Endodermal cell (in vitro differentiated cells): ENCODE data around the gene ACVR2A. TPM values are rescaled to one million over a fixed set of nuclear protein-coding genes. Genes with fewer than 3 reads are reported as not detected.

Experiments used
- DNase-seq: peaks from one replicate; pipeline ENCODE4 v3.0.0-alpha.2; 2017
- H3K27ac ChIP-seq: 2 replicates; pipeline ENCODE4 v1.5.1; 2013; ENCODE audit warnings: mild to moderate bottlenecking, low read depth, low read length, moderate library complexity
- H3K27me3 ChIP-seq: 2 replicates; pipeline ENCODE4 v1.6.1; 2013; ENCODE audit warnings: mild to moderate bottlenecking, low read length, moderate library complexity; ENCODE audit not compliant: insufficient read depth, control insufficient read depth, poor library complexity, severe bottlenecking
- H3K36me3 ChIP-seq: 2 replicates; pipeline ENCODE4 v1.7.0; 2013; ENCODE audit warnings: mild to moderate bottlenecking, low read length, moderate library complexity; ENCODE audit not compliant: control insufficient read depth, insufficient read depth
- H3K4me1 ChIP-seq: one replicate; pipeline ENCODE4 v1.7.0; 2013; ENCODE audit warnings: low read length; ENCODE audit not compliant: control insufficient read depth, insufficient read depth
- H3K4me3 ChIP-seq: 2 replicates; pipeline ENCODE4 v1.5.1; 2013; ENCODE audit warnings: mild to moderate bottlenecking, low read length, moderate library complexity
- H3K9ac ChIP-seq: 2 replicates; pipeline ENCODE4 v1.6.1; 2013; ENCODE audit warnings: mild to moderate bottlenecking, low read length, moderate library complexity; ENCODE audit not compliant: poor library complexity, severe bottlenecking; ENCODE audit errors: extremely low read depth
- H3K9me3 ChIP-seq: 2 replicates; pipeline ENCODE4 v1.6.1; 2013; ENCODE audit warnings: mild to moderate bottlenecking, low read length, moderate library complexity; ENCODE audit not compliant: control insufficient read depth
- H3K27ac Mint-ChIP-seq: 2 replicates; pipeline ENCODE4 v1.8.0; 2020; ENCODE audit warnings: mixed read lengths
- H3K27me3 Mint-ChIP-seq: 2 replicates; pipeline ENCODE4 v1.8.0; 2021; ENCODE audit warnings: mild to moderate bottlenecking, mixed read lengths; ENCODE audit not compliant: insufficient read depth
- H3K36me3 Mint-ChIP-seq: 2 replicates; pipeline ENCODE4 v1.8.0; 2020; ENCODE audit warnings: low read depth, mixed read lengths
- H3K4me1 Mint-ChIP-seq: 2 replicates; pipeline ENCODE4 v1.8.0; 2020; ENCODE audit warnings: mixed read lengths
- H3K4me3 Mint-ChIP-seq: 2 replicates; pipeline ENCODE4 v1.8.0; 2020; ENCODE audit warnings: mild to moderate bottlenecking, moderate library complexity, mixed read lengths
- H3K9me3 Mint-ChIP-seq: 2 replicates; pipeline ENCODE4 v1.8.0; 2020; ENCODE audit warnings: mild to moderate bottlenecking, mixed read lengths
- CTCF ChIP-seq: fragments of 200-600 bp; sonication (generic); conservative IDR thresholded peaks from 2 replicates; pipeline ENCODE4 v1.5.0; 2021; ENCODE audit warnings: antibody characterized with exemption, mild to moderate bottlenecking
- WGBS, 2 experiments: methylation state at CpG; one replicate each; pipeline versions ENCODE4 v1.1.5 to v1.1.7; 2013; ENCODE audit warnings: missing lambda C conversion rate in 2 of 2, mixed read lengths in 1 of 2; ENCODE audit not compliant: insufficient coverage in 1 of 2, insufficient read length in 1 of 2; 5-methylcytosine and 5-hydroxymethylcytosine counted together
- long read RNA-seq, 4 experiments: library from polyadenylated mRNA in 2 of 4; library from RNA in 1 of 4; library from capped mRNA in 1 of 4; stranded (forward) in 3 of 4; unstranded in 1 of 4; transcript quantifications; one replicate each; pipeline ENCODE4 v2.0.0, GENCODE V29; 2020 to 2021; ENCODE audit warnings: inconsistent platforms in 1 of 4
- polyA plus RNA-seq, 2 experiments: library from polyadenylated mRNA; stranded (reverse); fragments of 50-300 nt; gene quantifications; one replicate each; pipeline ENCODE4 v1.2.3, GENCODE V29; 2013
- total RNA-seq, 2 donors: library from RNA; stranded (reverse); fragmentation: NEBNext Ultra II Directional in 1 of 2; extraction: Animal tissue kit (Norgen Biotek cat#: 25700) in 1 of 2; gene quantifications; 2 replicates in 1 of 2; 3 replicates in 1 of 2; pipeline ENCODE4 v1.2.1, GENCODE V29; 2021

Gene ACVR2A
- 10 to 100 TPM; 19.9 to 24.1 TPM for total RNA-seq
- 24.6 TPM for polyA plus RNA-seq (2013, experiment 1 of 2)
- 17.5 TPM for polyA plus RNA-seq (2013, experiment 2 of 2)
- long read RNA-seq, experiment 1, partial matches to known transcripts, result 0 of 3 reads
- long read RNA-seq, experiment 1, other reads (novel, unspliced or antisense), result 3 of 3 reads
- long read RNA-seq, experiment 2, full-length matches to known transcripts, result 9 of 21 reads
- long read RNA-seq, experiment 2, partial matches to known transcripts, result 3 of 21 reads
- long read RNA-seq, experiment 2, other reads (novel, unspliced or antisense), result 9 of 21 reads
- long read RNA-seq, experiment 3, full-length matches to known transcripts, result 6 of 20 reads
- long read RNA-seq, experiment 3, partial matches to known transcripts, result 9 of 20 reads
- long read RNA-seq, experiment 3, other reads (novel, unspliced or antisense), result 5 of 20 reads
- long read RNA-seq, experiment 4, partial matches to known transcripts, result 2 of 5 reads
- long read RNA-seq, experiment 4, other reads (novel, unspliced or antisense), result 3 of 5 reads

GRCh38 chr2:147844697-147845410, at the start of gene ACVR2A:
Gene ACVR2A (plus strand): TSS chr2:147845029. CDS start chr2:147845153, 124 bp downstream.
- Mint-ChIP-seq H3K4me1 (peaks cover 27% of the 10 kb centered on the region), H3K36me3 (no peaks in the 10 kb centered on the region), H3K4me3 (peak within 1 kb of the TSS; percentile 94), H3K9me3 (no peaks in the 10 kb centered on the region), H3K27me3 (peaks cover 15% of the 10 kb centered on the region), H3K27ac (peak within 1 kb of the TSS; percentile 95)
- Histone ChIP-seq H3K9ac (peak within 1 kb of the TSS; percentile 89), H3K27ac (peak within 1 kb of the TSS; percentile 99), H3K4me3 (peak within 1 kb of the TSS; percentile 99), H3K9me3 (no peaks in the 10 kb centered on the region), H3K36me3 (no peaks in the 10 kb centered on the region), H3K27me3 (no peaks in the 10 kb centered on the region), H3K4me1 (no peaks in the 10 kb centered on the region)
- peak; percentile 82 for DNase-seq
- 0% methylated on average over 7 to 47 of the region's 51 CpGs for WGBS, 2 experiments
- TF ChIP-seq CTCF, result no peak

GRCh38 chr2:147800316-147800715, 44.5 kb upstream of the ACVR2A start:
- H3K9me3 ChIP-seq, result no peaks in the 10 kb centered on the region
- H3K4me1 ChIP-seq, result no peaks in the 10 kb centered on the region
- H3K27me3 Mint-ChIP-seq, result no peaks in the 10 kb centered on the region
- no peaks in the 10 kb centered on the region for H3K27me3 ChIP-seq
- WGBS, 2 experiments, result 94 to 100% methylated on average over 1 to 2 of the region's 2 CpGs
- DNase-seq, result no peak
- no peak overlapping the region for H3K4me3 Mint-ChIP-seq
- H3K9ac ChIP-seq, result no peak overlapping the region
- H3K36me3 ChIP-seq, result no peaks in the 10 kb centered on the region
- no peak for TF ChIP-seq CTCF
- H3K27ac ChIP-seq, result no peak overlapping the region
- no peak overlapping the region for H3K4me3 ChIP-seq
- H3K4me1 Mint-ChIP-seq, result no peaks in the 10 kb centered on the region
- H3K36me3 Mint-ChIP-seq, result no peaks in the 10 kb centered on the region
- no peak overlapping the region for H3K27ac Mint-ChIP-seq
- no peaks in the 10 kb centered on the region for H3K9me3 Mint-ChIP-seq

- Mint-ChIP-seq H3K27ac (no peak overlapping the region), H3K36me3 (no peaks in the 10 kb centered on the region), H3K27me3 (no peaks in the 10 kb centered on the region), H3K4me1 (no peaks in the 10 kb centered on the region), H3K4me3 (no peak overlapping the region), H3K9me3 (no peaks in the 10 kb centered on the region)
- no peaks in the 10 kb centered on the region for H3K36me3 ChIP-seq
- H3K4me1 ChIP-seq, result no peaks in the 10 kb centered on the region
- DNase-seq, result no peak
- H3K27ac ChIP-seq, result no peak overlapping the region
- WGBS, 2 experiments, result 77% methylated on average over 1 of the region's 1 CpG; no CpG with 5 or more reads in 1 of the 2 experiments
- no peaks in the 10 kb centered on the region for H3K9me3 ChIP-seq
- no peak overlapping the region for H3K4me3 ChIP-seq
- TF ChIP-seq CTCF, result no peak
- H3K27me3 ChIP-seq, result no peaks in the 10 kb centered on the region
- no peak overlapping the region for H3K9ac ChIP-seq
These were observed 38.0 kb upstream of the ACVR2A start for GRCh38 chr2:147806846-147807245.
